Measurements from ENCODE around the gene LOXL3.

DNA sequence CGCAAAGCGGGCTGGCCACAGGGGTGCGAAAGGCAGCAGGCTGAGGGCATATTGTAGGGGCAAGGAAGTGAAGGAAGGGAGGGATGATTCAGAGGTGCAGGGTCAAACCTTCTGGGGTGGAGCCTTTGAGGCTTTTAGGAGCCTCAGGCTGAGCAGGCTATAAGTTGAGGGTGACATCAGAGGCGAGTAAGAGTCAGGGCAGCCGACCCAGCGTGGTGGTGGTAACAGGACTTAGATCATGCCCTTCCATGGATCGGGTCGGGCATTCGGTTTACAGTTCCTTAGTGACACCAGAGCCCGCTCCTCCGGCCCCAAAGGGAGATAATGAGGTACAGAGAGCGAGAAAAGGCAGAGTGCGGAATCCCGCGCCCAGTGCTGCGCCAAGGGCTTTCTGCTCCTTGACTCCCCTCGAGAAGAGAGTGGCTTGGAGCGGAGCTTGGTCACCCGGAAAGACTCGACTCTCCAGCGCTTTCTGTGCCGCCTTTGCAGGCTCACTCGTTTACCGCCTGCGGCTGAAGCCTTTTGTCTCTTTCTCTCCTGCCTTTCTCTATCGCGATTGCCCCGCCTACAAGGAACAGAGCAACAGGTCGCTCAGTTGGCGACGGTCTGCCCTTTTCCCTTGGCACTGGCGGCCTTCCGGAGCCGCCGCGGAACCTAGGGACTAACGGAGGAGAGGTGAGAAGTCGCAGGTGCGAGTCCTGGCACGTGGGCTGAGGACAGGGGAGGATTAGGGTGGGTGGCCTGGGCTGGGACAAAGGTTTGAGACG, 55.1 kb downstream of the LOXL3 start:
- TF ChIP-seq POLR2A (IDR thresholded peaks at IDR 0.05), result no peak
- TF ChIP-seq, protein P1, sequence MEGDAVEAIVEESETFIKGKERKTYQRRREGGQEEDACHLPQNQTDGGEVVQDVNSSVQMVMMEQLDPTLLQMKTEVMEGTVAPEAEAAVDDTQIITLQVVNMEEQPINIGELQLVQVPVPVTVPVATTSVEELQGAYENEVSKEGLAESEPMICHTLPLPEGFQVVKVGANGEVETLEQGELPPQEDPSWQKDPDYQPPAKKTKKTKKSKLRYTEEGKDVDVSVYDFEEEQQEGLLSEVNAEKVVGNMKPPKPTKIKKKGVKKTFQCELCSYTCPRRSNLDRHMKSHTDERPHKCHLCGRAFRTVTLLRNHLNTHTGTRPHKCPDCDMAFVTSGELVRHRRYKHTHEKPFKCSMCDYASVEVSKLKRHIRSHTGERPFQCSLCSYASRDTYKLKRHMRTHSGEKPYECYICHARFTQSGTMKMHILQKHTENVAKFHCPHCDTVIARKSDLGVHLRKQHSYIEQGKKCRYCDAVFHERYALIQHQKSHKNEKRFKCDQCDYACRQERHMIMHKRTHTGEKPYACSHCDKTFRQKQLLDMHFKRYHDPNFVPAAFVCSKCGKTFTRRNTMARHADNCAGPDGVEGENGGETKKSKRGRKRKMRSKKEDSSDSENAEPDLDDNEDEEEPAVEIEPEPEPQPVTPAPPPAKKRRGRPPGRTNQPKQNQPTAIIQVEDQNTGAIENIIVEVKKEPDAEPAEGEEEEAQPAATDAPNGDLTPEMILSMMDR (IDR thresholded peaks at IDR 0.05), result no peak

Measured in tibial nerve (tissue), 3 donors.